ENCODE results near the gene ZFY.
"Not testable (repeated sequence)": the region's sequence is repeated elsewhere in the genome, so short reads cannot be mapped to it uniquely, and the experiment has no call there.

ZFY gene

GRCh38 chrY:2979283-2979682, 44.1 kb downstream of the ZFY start:
- no peak for DNase-seq

GRCh38 chrY:2984491-2984890, 49.3 kb downstream of the ZFY start:
- no peak for DNase-seq

GRCh38 chrY:2987178-2987577, 52.0 kb downstream of the ZFY start:
- not testable (repeated sequence) for DNase-seq

- DNase-seq = not testable (repeated sequence)
Observed at GRCh38 chrY:2997369-2997768, 62.2 kb downstream of the ZFY start.

GRCh38 chrY:3002190-3002589, 67.0 kb downstream of the ZFY start:
- DNase-seq = no peak

- DNase-seq = no peak
Observed at GRCh38 chrY:3002680-3003515, 67.7 kb downstream of the ZFY start.

- no peak for DNase-seq
Observed at GRCh38 chrY:3003516-3003830, 68.3 kb downstream of the ZFY start.

- DNase-seq = no peak
Observed at GRCh38 chrY:3003846-3004245, 68.7 kb downstream of the ZFY start.

GRCh38 chrY:3006031-3006430, 70.8 kb downstream of the ZFY start:
- DNase-seq = not testable (repeated sequence)

GRCh38 chrY:3007967-3008366, 72.8 kb downstream of the ZFY start:
- no peak for DNase-seq

GRCh38 chrY:3012226-3012625, 77.0 kb downstream of the ZFY start:
- DNase-seq = no peak

- no peak for DNase-seq
Observed at GRCh38 chrY:3016594-3016993, 81.4 kb downstream of the ZFY start.

GRCh38 chrY:3018546-3018945, 83.4 kb downstream of the ZFY start:
- no peak for DNase-seq

GRCh38 chrY:3019584-3019983, 84.4 kb downstream of the ZFY start:
- no peak for DNase-seq

GRCh38 chrY:3021176-3021575, 86.0 kb downstream of the ZFY start:
- no peak for DNase-seq

GRCh38 chrY:3023606-3024005, 88.4 kb downstream of the ZFY start:
- no peak for DNase-seq

- no peak for DNase-seq
Observed at GRCh38 chrY:3025357-3025756, 90.2 kb downstream of the ZFY start.

Data from NCI-H345 (cell line).